GM23338 (cell line): Measurements from ENCODE around the gene PRPF19. TPM values are rescaled to one million over a fixed set of nuclear protein-coding genes. Genes with fewer than 3 reads are reported as not detected.

Source experiments
- ATAC-seq: fragments of 200-7000 bp; cut with Tn5 transposase; 3 replicates; pipeline ENCODE4 v1.9.1; 2020
- DNase-seq: peaks from one replicate; pipeline ENCODE4 v3.0.0-alpha.2; 2015; ENCODE audit warnings: low spot score
- H2AFZ ChIP-seq: fragments of 200-600 bp; sonication (generic); 2 replicates; pipeline ENCODE4 v1.8.0; 2016; ENCODE audit warnings: antibody characterized with exemption, mild to moderate bottlenecking, moderate library complexity
- H3F3A ChIP-seq: fragments of 200-600 bp; sonication (generic); replicated peaks from 2 replicates; pipeline ENCODE4 v1.8.0; 2017; ENCODE audit warnings: antibody characterized with exemption, mixed run types, low read depth
- H3K27ac ChIP-seq: fragments of 200-600 bp; sonication (generic); 2 replicates; pipeline ENCODE4 v1.6.1; 2016; ENCODE audit warnings: low read depth
- H3K27me3 ChIP-seq: fragments of 200-600 bp; sonication (generic); 2 replicates; pipeline ENCODE4 v1.8.0; 2016; ENCODE audit warnings: mild to moderate bottlenecking, mixed run types, moderate library complexity; ENCODE audit not compliant: insufficient read depth
- H3K36me3 ChIP-seq: fragments of 200-600 bp; sonication (generic); 2 replicates; pipeline ENCODE4 v1.8.0; 2016; ENCODE audit warnings: mild to moderate bottlenecking; ENCODE audit not compliant: insufficient read depth
- H3K4me1 ChIP-seq: fragments of 200-600 bp; sonication (generic); 2 replicates; pipeline ENCODE4 v1.8.0; 2016; ENCODE audit warnings: mild to moderate bottlenecking, moderate library complexity; ENCODE audit not compliant: insufficient read depth
- H3K4me2 ChIP-seq: fragments of 200-600 bp; sonication (generic); 2 replicates; pipeline ENCODE4 v1.7.1; 2017; ENCODE audit warnings: mixed run types
- H3K4me3 ChIP-seq: fragments of 200-600 bp; sonication (generic); 2 replicates; pipeline ENCODE4 v1.6.1; 2016; ENCODE audit warnings: mixed run types
- H3K79me2 ChIP-seq: fragments of 200-600 bp; sonication (generic); replicated peaks from 2 replicates; pipeline ENCODE4 v1.8.0; 2017; ENCODE audit warnings: mild to moderate bottlenecking; ENCODE audit not compliant: insufficient read depth
- H3K9me2 ChIP-seq: fragments of 200-600 bp; sonication (generic); 2 replicates; pipeline ENCODE4 v1.8.0; 2017; ENCODE audit not compliant: insufficient read depth
- H4K20me1 ChIP-seq: fragments of 200-600 bp; sonication (generic); replicated peaks from 2 replicates; pipeline ENCODE4 v1.8.0; 2017; ENCODE audit warnings: mild to moderate bottlenecking; ENCODE audit not compliant: insufficient read depth
- H3K27ac Mint-ChIP-seq: 2 replicates; pipeline ENCODE4 v1.8.0; 2020; ENCODE audit warnings: inconsistent platforms, mild to moderate bottlenecking, moderate library complexity, mixed read lengths
- H3K27me3 Mint-ChIP-seq: 3 replicates; pipeline ENCODE4 v1.8.0; 2022; ENCODE audit warnings: low read depth, mild to moderate bottlenecking, moderate library complexity, mixed read lengths, inconsistent platforms; ENCODE audit not compliant: insufficient read depth, poor library complexity
- H3K36me3 Mint-ChIP-seq: 3 replicates; pipeline ENCODE4 v1.8.0; 2021; ENCODE audit warnings: low read depth, mild to moderate bottlenecking, inconsistent platforms, moderate library complexity, mixed read lengths
- H3K4me1 Mint-ChIP-seq: 3 replicates; pipeline ENCODE4 v1.8.0; 2020; ENCODE audit warnings: mild to moderate bottlenecking, inconsistent platforms, mixed read lengths
- H3K4me3 Mint-ChIP-seq: 3 replicates; pipeline ENCODE4 v1.8.0; 2021; ENCODE audit warnings: moderate library complexity, mild to moderate bottlenecking, inconsistent platforms, mixed read lengths
- H3K9me3 Mint-ChIP-seq: 3 replicates; pipeline ENCODE4 v1.8.0; 2020; ENCODE audit warnings: moderate library complexity, mild to moderate bottlenecking, inconsistent platforms, mixed read lengths
- CREB1 ChIP-seq: fragments of 250-450 bp; sonication (Bioruptor Pico); IDR thresholded peaks from 2 replicates; pipeline ENCODE4 v1.5.0; 2020; ENCODE audit warnings: low read depth, mild to moderate bottlenecking, moderate library complexity
- EZH2 ChIP-seq: fragments of 200-600 bp; sonication (generic); IDR thresholded peaks from one replicate; pipeline ENCODE4 v1.8.0; 2017; ENCODE audit warnings: antibody characterized with exemption, mild to moderate bottlenecking, low read depth; ENCODE audit not compliant: unreplicated experiment
- EZH2phosphoT487 ChIP-seq: fragments of 200-600 bp; sonication (generic); IDR thresholded peaks from one replicate; pipeline ENCODE4 v1.8.1; 2018; ENCODE audit warnings: antibody characterized with exemption; ENCODE audit not compliant: unreplicated experiment
- JUNB ChIP-seq: IDR thresholded peaks from one replicate; pipeline ENCODE4 v1.6.1; 2016; ENCODE audit warnings: antibody characterized with exemption; ENCODE audit not compliant: unreplicated experiment
- NANOG ChIP-seq: IDR thresholded peaks from 2 replicates; pipeline ENCODE4 v1.6.1; 2016; ENCODE audit warnings: antibody characterized with exemption, borderline replicate concordance
- POLR2AphosphoS5 ChIP-seq: IDR thresholded peaks from 2 replicates; pipeline ENCODE4 v1.6.1; 2016; ENCODE audit warnings: antibody characterized with exemption, low read depth
- STAT1 ChIP-seq: IDR thresholded peaks from one replicate; pipeline ENCODE4 v1.6.1; 2016; ENCODE audit warnings: antibody characterized with exemption; ENCODE audit not compliant: unreplicated experiment
- ZNF114 ChIP-seq: fragments of 250-450 bp; sonication (Bioruptor Pico); IDR thresholded peaks from 2 replicates; pipeline ENCODE4 v1.5.0; 2020; ENCODE audit warnings: mild to moderate bottlenecking, moderate library complexity
- ZNF331 ChIP-seq: fragments of 250-450 bp; sonication (Bioruptor Pico); IDR thresholded peaks from 2 replicates; pipeline ENCODE4 v1.5.0; 2020; ENCODE audit warnings: low read depth, mild to moderate bottlenecking, moderate library complexity
- polyA plus RNA-seq: library from polyadenylated mRNA; unstranded; fragments of >200 nt; fragmentation: Nextera tagmentation; extraction: Ambion mirVana; gene quantifications from 2 replicates; pipeline ENCODE4 v1.2.1, GENCODE V29; 2016
- total RNA-seq: library from RNA; depleted of rRNA; stranded (reverse); fragments of >200 nt; shearing (Covaris generic); gene quantifications from 2 replicates; pipeline ENCODE4 v1.2.3, GENCODE V29; 2014
- TF ChIP-seq, protein P1 (sequence below): IDR thresholded peaks from one replicate; pipeline ENCODE4 v1.6.1; 2018; ENCODE audit warnings: antibody characterized with exemption; ENCODE audit not compliant: unreplicated experiment
- TF ChIP-seq, protein P2 (sequence below), 2 experiments: fragments of 200-600 bp in 1 of 2; sonication (generic) in 1 of 2; conservative IDR thresholded peaks; 2 replicates each; pipeline versions ENCODE4 v1.5.1 to v1.6.1; 2016 to 2017; ENCODE audit warnings: antibody characterized with exemption in 2 of 2, low read depth in 2 of 2, mild to moderate bottlenecking in 2 of 2, moderate library complexity in 1 of 2
- TF ChIP-seq, protein P3 (sequence below): IDR thresholded peaks from 2 replicates; pipeline ENCODE4 v1.6.1; 2016; ENCODE audit warnings: antibody characterized with exemption
- TF ChIP-seq, protein P4 (sequence below): fragments of 250-450 bp; sonication (Bioruptor Pico); IDR thresholded peaks from 2 replicates; pipeline ENCODE4 v1.5.0; 2020; ENCODE audit warnings: mild to moderate bottlenecking, moderate library complexity

The PRPF19 gene
- total and polyA plus RNA-seq, 2 experiments from 2014 or later, result 153 to 161 TPM

DNA sequence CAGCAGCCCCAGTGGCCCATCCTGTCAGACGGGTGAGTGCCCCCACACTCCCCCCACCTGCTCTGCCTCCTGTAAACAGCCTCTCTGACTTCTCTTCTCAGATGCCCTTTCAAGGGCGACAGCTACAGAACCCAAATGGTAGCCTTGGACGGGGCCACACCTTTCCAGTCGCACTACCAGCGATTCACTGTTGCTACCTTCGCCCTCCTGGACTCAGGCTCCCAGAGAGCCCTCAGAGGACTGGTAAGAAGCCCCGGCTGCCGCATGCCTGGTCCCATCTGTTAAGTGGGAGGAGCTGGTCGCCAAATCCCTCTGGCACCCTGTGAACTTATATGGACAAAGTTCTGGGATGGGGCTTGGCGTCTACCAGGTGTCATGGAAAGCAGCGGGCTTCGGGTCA is 32.9 kb downstream of the PRPF19 start:
- Histone ChIP-seq H3K9me2 (no peaks in the 10 kb centered on the region), H3K4me2 (no peak overlapping the region), H3K4me3 (no peak overlapping the region), H3K27ac (no peak overlapping the region), H4K20me1 (no peaks in the 10 kb centered on the region), H3K36me3 (no peaks in the 10 kb centered on the region), H2AFZ (no peak overlapping the region), H3K79me2 (no peaks in the 10 kb centered on the region), H3F3A (no peaks in the 10 kb centered on the region), H3K27me3 (no peaks in the 10 kb centered on the region), H3K4me1 (no peaks in the 10 kb centered on the region)
- Mint-ChIP-seq H3K9me3 (no peaks in the 10 kb centered on the region; the same call in 2 of the 3 replicates), H3K36me3 (no peaks in the 10 kb centered on the region), H3K27me3 (peaks cover 2% of the 10 kb centered on the region), H3K27ac (no peak overlapping the region), H3K4me1 (peaks cover 6% of the 10 kb centered on the region; the same call in 2 of the 3 replicates), H3K4me3 (no peak overlapping the region)
- ATAC-seq (no peak), DNase-seq (no peak)
- TF ChIP-seq NANOG, result no peak
- TF ChIP-seq JUNB, result no peak
- TF ChIP-seq EZH2phosphoT487, result no peak
- TF ChIP-seq POLR2AphosphoS5, result no peak
- no peak for TF ChIP-seq CREB1
- TF ChIP-seq, protein P1, sequence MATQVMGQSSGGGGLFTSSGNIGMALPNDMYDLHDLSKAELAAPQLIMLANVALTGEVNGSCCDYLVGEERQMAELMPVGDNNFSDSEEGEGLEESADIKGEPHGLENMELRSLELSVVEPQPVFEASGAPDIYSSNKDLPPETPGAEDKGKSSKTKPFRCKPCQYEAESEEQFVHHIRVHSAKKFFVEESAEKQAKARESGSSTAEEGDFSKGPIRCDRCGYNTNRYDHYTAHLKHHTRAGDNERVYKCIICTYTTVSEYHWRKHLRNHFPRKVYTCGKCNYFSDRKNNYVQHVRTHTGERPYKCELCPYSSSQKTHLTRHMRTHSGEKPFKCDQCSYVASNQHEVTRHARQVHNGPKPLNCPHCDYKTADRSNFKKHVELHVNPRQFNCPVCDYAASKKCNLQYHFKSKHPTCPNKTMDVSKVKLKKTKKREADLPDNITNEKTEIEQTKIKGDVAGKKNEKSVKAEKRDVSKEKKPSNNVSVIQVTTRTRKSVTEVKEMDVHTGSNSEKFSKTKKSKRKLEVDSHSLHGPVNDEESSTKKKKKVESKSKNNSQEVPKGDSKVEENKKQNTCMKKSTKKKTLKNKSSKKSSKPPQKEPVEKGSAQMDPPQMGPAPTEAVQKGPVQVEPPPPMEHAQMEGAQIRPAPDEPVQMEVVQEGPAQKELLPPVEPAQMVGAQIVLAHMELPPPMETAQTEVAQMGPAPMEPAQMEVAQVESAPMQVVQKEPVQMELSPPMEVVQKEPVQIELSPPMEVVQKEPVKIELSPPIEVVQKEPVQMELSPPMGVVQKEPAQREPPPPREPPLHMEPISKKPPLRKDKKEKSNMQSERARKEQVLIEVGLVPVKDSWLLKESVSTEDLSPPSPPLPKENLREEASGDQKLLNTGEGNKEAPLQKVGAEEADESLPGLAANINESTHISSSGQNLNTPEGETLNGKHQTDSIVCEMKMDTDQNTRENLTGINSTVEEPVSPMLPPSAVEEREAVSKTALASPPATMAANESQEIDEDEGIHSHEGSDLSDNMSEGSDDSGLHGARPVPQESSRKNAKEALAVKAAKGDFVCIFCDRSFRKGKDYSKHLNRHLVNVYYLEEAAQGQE, result no peak
- no peak for TF ChIP-seq STAT1
- TF ChIP-seq, protein P2, sequence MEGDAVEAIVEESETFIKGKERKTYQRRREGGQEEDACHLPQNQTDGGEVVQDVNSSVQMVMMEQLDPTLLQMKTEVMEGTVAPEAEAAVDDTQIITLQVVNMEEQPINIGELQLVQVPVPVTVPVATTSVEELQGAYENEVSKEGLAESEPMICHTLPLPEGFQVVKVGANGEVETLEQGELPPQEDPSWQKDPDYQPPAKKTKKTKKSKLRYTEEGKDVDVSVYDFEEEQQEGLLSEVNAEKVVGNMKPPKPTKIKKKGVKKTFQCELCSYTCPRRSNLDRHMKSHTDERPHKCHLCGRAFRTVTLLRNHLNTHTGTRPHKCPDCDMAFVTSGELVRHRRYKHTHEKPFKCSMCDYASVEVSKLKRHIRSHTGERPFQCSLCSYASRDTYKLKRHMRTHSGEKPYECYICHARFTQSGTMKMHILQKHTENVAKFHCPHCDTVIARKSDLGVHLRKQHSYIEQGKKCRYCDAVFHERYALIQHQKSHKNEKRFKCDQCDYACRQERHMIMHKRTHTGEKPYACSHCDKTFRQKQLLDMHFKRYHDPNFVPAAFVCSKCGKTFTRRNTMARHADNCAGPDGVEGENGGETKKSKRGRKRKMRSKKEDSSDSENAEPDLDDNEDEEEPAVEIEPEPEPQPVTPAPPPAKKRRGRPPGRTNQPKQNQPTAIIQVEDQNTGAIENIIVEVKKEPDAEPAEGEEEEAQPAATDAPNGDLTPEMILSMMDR (conservative IDR thresholded peaks at IDR 0.05; ENCODE audit: low read depth in 2 of 2), result no peak
- TF ChIP-seq ZNF331 (CRISPR knock-in tag), result no peak
- no peak for TF ChIP-seq EZH2
- TF ChIP-seq, protein P3, sequence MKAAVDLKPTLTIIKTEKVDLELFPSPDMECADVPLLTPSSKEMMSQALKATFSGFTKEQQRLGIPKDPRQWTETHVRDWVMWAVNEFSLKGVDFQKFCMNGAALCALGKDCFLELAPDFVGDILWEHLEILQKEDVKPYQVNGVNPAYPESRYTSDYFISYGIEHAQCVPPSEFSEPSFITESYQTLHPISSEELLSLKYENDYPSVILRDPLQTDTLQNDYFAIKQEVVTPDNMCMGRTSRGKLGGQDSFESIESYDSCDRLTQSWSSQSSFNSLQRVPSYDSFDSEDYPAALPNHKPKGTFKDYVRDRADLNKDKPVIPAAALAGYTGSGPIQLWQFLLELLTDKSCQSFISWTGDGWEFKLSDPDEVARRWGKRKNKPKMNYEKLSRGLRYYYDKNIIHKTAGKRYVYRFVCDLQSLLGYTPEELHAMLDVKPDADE, result no peak
- no peak for TF ChIP-seq ZNF114
- TF ChIP-seq, protein P4, sequence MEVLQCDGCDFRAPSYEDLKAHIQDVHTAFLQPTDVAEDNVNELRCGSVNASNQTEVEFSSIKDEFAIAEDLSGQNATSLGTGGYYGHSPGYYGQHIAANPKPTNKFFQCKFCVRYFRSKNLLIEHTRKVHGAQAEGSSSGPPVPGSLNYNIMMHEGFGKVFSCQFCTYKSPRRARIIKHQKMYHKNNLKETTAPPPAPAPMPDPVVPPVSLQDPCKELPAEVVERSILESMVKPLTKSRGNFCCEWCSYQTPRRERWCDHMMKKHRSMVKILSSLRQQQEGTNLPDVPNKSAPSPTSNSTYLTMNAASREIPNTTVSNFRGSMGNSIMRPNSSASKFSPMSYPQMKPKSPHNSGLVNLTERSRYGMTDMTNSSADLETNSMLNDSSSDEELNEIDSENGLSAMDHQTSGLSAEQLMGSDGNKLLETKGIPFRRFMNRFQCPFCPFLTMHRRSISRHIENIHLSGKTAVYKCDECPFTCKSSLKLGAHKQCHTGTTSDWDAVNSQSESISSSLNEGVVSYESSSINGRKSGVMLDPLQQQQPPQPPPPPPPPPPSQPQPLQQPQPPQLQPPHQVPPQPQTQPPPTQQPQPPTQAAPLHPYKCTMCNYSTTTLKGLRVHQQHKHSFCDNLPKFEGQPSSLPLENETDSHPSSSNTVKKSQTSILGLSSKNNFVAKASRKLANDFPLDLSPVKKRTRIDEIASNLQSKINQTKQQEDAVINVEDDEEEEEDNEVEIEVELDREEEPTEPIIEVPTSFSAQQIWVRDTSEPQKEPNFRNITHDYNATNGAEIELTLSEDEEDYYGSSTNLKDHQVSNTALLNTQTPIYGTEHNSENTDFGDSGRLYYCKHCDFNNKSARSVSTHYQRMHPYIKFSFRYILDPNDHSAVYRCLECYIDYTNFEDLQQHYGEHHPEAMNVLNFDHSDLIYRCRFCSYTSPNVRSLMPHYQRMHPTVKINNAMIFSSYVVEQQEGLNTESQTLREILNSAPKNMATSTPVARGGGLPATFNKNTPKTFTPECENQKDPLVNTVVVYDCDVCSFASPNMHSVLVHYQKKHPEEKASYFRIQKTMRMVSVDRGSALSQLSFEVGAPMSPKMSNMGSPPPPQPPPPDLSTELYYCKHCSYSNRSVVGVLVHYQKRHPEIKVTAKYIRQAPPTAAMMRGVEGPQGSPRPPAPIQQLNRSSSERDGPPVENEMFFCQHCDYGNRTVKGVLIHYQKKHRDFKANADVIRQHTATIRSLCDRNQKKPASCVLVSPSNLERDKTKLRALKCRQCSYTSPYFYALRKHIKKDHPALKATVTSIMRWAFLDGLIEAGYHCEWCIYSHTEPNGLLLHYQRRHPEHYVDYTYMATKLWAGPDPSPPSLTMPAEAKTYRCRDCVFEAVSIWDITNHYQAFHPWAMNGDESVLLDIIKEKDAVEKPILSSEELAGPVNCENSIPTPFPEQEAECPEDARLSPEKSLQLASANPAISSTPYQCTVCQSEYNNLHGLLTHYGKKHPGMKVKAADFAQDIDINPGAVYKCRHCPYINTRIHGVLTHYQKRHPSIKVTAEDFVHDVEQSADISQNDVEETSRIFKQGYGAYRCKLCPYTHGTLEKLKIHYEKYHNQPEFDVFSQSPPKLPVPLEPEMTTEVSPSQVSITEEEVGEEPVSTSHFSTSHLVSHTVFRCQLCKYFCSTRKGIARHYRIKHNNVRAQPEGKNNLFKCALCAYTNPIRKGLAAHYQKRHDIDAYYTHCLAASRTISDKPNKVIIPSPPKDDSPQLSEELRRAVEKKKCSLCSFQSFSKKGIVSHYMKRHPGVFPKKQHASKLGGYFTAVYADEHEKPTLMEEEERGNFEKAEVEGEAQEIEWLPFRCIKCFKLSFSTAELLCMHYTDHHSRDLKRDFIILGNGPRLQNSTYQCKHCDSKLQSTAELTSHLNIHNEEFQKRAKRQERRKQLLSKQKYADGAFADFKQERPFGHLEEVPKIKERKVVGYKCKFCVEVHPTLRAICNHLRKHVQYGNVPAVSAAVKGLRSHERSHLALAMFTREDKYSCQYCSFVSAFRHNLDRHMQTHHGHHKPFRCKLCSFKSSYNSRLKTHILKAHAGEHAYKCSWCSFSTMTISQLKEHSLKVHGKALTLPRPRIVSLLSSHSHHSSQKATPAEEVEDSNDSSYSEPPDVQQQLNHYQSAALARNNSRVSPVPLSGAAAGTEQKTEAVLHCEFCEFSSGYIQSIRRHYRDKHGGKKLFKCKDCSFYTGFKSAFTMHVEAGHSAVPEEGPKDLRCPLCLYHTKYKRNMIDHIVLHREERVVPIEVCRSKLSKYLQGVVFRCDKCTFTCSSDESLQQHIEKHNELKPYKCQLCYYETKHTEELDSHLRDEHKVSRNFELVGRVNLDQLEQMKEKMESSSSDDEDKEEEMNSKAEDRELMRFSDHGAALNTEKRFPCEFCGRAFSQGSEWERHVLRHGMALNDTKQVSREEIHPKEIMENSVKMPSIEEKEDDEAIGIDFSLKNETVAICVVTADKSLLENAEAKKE (CRISPR knock-in tag), result no peak
